Chondrocyte (in vitro differentiated cells): ENCODE data around the gene ZMYM4. TPM values are rescaled to one million over a fixed set of nuclear protein-coding genes. Genes with fewer than 3 reads are reported as not detected.

Experiments used
- DNase-seq: peaks from one replicate; pipeline ENCODE4 v3.0.0; 2021; ENCODE audit warnings: mixed read lengths, low spot score
- H3K27ac Mint-ChIP-seq: one replicate; pipeline ENCODE4 v1.8.0; 2021; ENCODE audit warnings: mild to moderate bottlenecking, moderate library complexity, mixed read lengths; ENCODE audit not compliant: unreplicated experiment
- H3K27me3 Mint-ChIP-seq: 2 replicates; pipeline ENCODE4 v1.8.0; 2021; ENCODE audit warnings: low read depth, mixed read lengths
- H3K36me3 Mint-ChIP-seq: 2 replicates; pipeline ENCODE4 v1.8.0; 2021; ENCODE audit warnings: low read depth, mixed read lengths
- H3K4me1 Mint-ChIP-seq: 2 replicates; pipeline ENCODE4 v1.8.0; 2021; ENCODE audit warnings: low read depth, mild to moderate bottlenecking, mixed read lengths
- H3K4me3 Mint-ChIP-seq: one replicate; pipeline ENCODE4 v1.8.0; 2021; ENCODE audit warnings: mild to moderate bottlenecking, moderate library complexity, mixed read lengths; ENCODE audit not compliant: unreplicated experiment
- H3K9me3 Mint-ChIP-seq: 2 replicates; pipeline ENCODE4 v1.8.0; 2021; ENCODE audit warnings: low read depth, mixed read lengths
- total RNA-seq: library from RNA; stranded (reverse); gene quantifications from 3 replicates; pipeline ENCODE4 v1.2.1, GENCODE V29; 2021
- TF ChIP-seq, protein P1 (sequence below): fragments of 200-600 bp; sonication (generic); IDR thresholded peaks from 2 replicates; pipeline ENCODE4 v1.5.0; 2021; ENCODE audit warnings: antibody characterized with exemption, mild to moderate bottlenecking, moderate library complexity

The ZMYM4 gene
- total RNA-seq, 1 donor from 2014 or later = 51.0 TPM

DNA sequence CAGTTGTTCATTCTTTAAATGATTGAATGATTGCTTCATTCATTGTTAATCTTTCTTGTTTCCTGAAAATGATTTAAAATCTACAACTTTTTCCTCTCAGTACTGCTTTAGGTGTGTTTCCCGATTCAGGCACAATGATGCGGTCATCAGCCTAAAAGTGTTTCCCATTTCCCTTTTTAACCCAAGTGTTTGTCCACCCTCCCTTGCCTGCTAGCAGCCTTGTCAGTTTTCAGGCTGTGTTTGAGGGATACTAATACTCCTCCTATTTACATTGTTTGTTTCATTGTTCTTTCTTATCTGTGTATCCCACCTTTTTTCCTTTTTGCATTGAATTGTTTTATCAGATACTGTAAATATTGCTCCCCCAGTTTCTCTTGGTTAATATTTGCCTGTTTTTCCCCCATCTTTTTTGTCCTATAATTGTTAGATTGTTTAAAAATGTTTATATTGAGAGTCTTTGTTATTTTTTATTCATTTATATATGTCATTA lies 157.6 kb downstream of the ZMYM4 start:
- DNase-seq = no peak
- no peak overlapping the region for H3K4me3 Mint-ChIP-seq
- peak overlapping the region; percentile 24 for H3K27ac Mint-ChIP-seq

DNA sequence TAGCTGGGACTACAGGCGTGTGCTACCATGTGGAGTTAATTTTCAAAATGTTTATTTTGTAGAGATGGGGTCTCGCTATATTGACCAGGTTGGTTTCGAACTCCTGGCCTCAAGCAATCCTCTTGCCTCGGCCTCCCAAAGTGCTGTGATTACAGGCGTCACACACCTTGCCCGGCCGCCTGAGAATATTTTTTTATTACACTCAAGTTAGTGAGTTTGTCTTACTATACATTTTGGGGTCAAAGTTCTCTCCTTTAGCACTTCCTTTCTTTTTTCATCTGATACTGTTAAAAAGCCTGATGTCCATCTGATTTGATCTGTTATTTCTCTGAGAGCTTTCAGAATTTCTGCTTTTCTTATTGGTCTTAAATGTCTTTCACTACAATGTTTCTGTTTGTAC lies 159.9 kb downstream of the ZMYM4 start:
- TF ChIP-seq, protein P1, sequence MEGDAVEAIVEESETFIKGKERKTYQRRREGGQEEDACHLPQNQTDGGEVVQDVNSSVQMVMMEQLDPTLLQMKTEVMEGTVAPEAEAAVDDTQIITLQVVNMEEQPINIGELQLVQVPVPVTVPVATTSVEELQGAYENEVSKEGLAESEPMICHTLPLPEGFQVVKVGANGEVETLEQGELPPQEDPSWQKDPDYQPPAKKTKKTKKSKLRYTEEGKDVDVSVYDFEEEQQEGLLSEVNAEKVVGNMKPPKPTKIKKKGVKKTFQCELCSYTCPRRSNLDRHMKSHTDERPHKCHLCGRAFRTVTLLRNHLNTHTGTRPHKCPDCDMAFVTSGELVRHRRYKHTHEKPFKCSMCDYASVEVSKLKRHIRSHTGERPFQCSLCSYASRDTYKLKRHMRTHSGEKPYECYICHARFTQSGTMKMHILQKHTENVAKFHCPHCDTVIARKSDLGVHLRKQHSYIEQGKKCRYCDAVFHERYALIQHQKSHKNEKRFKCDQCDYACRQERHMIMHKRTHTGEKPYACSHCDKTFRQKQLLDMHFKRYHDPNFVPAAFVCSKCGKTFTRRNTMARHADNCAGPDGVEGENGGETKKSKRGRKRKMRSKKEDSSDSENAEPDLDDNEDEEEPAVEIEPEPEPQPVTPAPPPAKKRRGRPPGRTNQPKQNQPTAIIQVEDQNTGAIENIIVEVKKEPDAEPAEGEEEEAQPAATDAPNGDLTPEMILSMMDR = no peak
- H3K27ac Mint-ChIP-seq = no peak overlapping the region
- no peaks in the 10 kb centered on the region for H3K27me3 Mint-ChIP-seq
- H3K9me3 Mint-ChIP-seq = no peaks in the 10 kb centered on the region
- H3K36me3 Mint-ChIP-seq = peaks cover 16% of the 10 kb centered on the region
- no peak overlapping the region for H3K4me3 Mint-ChIP-seq
- peak; percentile 35 for DNase-seq
- peaks cover 5% of the 10 kb centered on the region for H3K4me1 Mint-ChIP-seq

More for the DNA sequence above, 157.6 kb downstream of the ZMYM4 start:
- peaks cover 5% of the 10 kb centered on the region for H3K4me1 Mint-ChIP-seq
- TF ChIP-seq, protein P1 = no peak
- H3K9me3 Mint-ChIP-seq = no peaks in the 10 kb centered on the region
- H3K27me3 Mint-ChIP-seq = no peaks in the 10 kb centered on the region
- H3K36me3 Mint-ChIP-seq = peaks cover 8% of the 10 kb centered on the region

DNA sequence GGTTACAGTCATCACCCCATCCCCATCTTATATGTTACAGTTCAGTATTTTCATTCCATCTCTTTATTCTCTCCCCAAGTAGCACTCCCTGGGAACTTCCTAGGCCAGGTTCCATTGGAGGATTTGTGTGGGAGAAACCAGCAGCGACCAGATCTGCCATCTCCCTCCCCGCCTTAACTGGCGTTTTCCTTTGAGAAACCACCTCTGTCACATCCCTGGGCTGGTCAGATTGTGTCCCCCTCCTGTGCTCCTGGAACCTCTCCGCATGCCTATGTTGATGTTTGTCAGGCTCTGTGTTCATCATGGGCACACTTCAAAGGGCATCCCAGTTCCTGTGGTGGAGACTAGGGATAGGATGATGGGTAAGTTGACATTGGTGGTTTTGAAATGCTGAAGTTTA lies 162.3 kb downstream of the ZMYM4 start:
- no peaks in the 10 kb centered on the region for H3K9me3 Mint-ChIP-seq
- peaks cover 21% of the 10 kb centered on the region for H3K36me3 Mint-ChIP-seq
- peaks cover 5% of the 10 kb centered on the region for H3K4me1 Mint-ChIP-seq
- H3K27ac Mint-ChIP-seq = no peak overlapping the region
- H3K4me3 Mint-ChIP-seq = no peak overlapping the region
- DNase-seq = no peak
- TF ChIP-seq, protein P1 = no peak
- H3K27me3 Mint-ChIP-seq = no peaks in the 10 kb centered on the region

- Mint-ChIP-seq H3K9me3 (no peaks in the 10 kb centered on the region), H3K27me3 (no peaks in the 10 kb centered on the region), H3K36me3 (peaks cover 21% of the 10 kb centered on the region), H3K4me1 (peaks cover 1% of the 10 kb centered on the region), H3K4me3 (no peak overlapping the region), H3K27ac (no peak overlapping the region)
- DNase-seq = no peak
- TF ChIP-seq, protein P1 = no peak
Measured at GRCh38 chr1:35431173-35431599, 162.7 kb downstream of the ZMYM4 start.

GRCh38 chr1:35432231-35432630 lies 163.7 kb downstream of the ZMYM4 start:
- H3K4me3 Mint-ChIP-seq = no peak overlapping the region
- TF ChIP-seq, protein P1 = no peak
- no peaks in the 10 kb centered on the region for H3K27me3 Mint-ChIP-seq
- no peaks in the 10 kb centered on the region for H3K9me3 Mint-ChIP-seq
- no peak for DNase-seq
- no peaks in the 10 kb centered on the region for H3K4me1 Mint-ChIP-seq
- H3K27ac Mint-ChIP-seq = no peak overlapping the region
- peaks cover 25% of the 10 kb centered on the region for H3K36me3 Mint-ChIP-seq
